Amniotic epithelial cell (primary cell): Measurements from ENCODE around the gene CEACAM18.
"Not testable (repeated sequence)": the region's sequence is repeated elsewhere in the genome, so short reads cannot be mapped to it uniquely, and the experiment has no call there.

Experiments used
- DNase-seq: peaks from one replicate; pipeline ENCODE4 v3.0.0-alpha.2; 2010; ENCODE audit warnings: low read depth

CEACAM18 gene

DNA sequence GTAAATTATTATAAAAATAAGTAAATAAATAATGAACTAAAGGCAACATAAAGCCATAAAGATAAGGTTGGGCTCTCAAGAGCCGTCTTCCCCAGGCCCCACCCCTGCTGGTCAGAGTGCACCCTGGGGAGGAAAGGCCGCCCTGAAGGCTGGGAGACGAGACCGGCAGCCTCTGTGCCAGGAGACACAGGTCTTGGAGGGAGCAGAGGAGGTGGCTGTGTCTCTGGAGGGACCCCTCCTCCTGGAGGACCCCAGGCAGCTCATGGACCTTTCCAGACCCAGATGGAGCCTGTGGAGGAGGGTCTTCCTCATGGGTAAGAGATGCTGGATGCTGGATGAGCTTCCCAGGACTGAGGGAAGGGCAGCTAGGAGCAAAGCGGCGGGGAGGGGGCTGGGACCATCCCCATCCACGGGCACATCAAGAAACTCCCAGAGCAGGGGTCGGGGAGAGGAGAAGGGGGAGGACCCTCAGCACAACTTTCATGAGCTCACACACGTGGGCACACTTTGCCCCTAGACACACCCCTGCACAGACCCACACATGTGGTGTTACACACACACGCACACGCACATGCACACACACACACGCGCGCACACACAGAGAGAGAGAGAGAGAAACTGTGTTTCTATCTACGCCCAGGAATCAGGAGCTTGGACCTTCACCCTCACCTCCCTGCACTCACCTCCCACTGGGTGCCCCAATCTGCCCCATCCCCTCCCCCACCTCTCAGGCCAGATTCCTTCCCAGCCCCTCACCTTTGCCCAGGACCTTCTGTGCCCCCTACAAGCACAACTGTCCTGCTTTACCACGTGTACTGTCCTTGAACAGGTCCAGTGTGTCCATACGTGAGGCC is at the start of gene CEACAM18:
CEACAM18 (plus strand) TSS at position 159 of the 854 bp plus-strand sequence.
- no peak for DNase-seq

DNA sequence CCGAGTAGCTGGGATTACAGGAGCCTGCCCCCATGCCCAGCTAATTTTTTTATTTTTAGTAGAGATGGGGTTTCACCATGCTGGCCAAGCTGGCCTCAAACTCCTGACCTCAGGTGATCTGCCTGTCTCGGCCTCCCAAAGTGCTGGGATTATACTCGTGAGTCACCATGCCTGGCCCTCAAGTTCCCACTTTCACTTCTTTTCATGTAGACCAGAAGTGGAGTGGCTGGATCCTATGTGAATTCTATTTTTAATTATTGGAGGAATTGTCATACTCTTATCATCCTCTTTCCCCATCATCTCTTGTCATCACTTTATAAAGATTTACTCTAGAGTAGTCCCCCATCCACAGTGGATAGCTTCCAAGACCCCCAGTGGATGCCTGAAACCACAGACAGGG is 48.1 kb upstream of the CEACAM18 start:
- no peak for DNase-seq

DNA sequence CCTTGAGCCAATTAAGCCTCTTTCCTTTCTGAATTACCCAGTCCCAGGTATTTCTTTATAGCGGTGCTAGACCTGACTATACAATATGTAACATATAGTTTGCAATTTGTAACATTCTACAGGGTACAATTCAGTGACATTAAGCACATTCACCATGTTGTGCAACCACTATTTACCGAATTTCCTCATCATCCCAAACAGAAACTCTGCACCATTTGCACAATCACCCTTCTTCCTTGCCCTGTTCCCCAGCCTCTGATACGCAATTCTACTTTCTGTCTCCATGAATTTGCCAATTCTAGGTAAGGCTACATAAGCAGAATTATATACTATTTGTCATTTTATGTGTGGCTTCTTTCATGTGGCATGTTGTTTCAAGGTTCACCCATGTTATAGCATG is 47.2 kb upstream of the CEACAM18 start:
- no peak for DNase-seq

- no peak for DNase-seq
Observed at GRCh38 chr19:51433043-51433442, 45.3 kb upstream of the CEACAM18 start.

DNA sequence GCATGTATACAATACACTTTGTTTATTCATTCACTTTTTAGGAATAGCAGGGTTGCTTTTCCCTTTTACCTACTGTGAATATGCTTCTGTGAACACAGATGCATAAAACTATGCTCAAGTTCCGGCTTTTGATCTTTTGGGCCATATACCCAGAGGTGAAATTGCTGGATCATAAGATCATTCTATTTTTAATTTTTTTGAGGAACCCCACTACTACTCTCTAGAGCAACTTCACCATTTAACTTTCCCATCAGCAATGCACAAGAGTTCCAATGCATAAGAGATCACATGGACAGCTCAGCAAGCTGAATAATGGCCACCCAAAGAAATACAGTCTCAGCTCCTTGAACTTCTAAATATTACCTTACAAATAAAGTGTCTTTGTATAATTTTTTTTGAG is 43.9 kb upstream of the CEACAM18 start:
- no peak for DNase-seq

GRCh38 chr19:51439021-51439465 is 39.3 kb upstream of the CEACAM18 start:
- DNase-seq: no peak

DNA sequence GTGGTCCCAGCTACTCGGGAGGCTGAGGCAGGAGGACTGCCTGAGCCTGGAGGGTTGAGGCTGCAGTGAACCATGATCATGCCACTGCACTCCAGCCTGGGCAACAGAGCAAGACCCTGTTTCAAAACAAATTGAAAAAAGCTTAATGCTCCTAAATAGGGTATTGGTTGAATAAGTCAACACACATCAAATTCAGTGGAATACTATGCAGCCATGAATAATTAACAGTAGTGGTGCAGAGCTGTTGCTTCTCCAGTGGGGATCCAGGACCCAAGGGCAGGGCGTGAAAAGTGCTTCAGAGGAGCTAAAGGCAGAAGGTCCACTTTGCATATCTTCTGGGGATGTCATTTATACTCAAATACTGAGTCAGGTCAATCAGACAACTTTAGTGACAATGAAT is 38.3 kb upstream of the CEACAM18 start:
- no peak for DNase-seq

DNA sequence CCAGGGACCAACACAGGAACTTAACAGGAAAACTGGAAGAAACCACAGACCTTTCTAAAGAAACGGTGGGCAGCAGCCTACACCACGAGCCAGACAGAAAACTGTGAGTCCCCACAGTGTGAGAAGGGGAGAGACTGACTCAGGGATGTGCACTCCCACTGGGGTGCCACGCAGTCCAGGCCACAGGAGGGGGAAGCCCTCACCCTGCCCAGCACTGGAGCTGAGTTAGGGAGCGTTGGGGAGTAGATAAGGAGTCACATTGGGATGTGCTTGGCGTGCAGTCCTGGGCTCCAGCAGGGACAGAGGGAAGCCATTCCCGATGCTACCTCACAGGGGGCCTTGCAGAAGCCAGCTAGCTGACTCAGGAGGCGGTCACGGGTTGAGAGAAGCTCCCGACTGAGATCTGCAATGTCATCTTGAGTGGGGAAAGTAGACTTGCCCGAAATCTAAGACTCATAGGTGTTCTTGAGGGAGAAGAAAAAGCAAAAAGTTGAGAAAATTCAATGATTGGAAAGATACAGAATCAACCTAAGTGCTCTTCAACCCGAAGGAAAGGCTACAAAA is 37.4 kb upstream of the CEACAM18 start:
- DNase-seq: no peak

DNA sequence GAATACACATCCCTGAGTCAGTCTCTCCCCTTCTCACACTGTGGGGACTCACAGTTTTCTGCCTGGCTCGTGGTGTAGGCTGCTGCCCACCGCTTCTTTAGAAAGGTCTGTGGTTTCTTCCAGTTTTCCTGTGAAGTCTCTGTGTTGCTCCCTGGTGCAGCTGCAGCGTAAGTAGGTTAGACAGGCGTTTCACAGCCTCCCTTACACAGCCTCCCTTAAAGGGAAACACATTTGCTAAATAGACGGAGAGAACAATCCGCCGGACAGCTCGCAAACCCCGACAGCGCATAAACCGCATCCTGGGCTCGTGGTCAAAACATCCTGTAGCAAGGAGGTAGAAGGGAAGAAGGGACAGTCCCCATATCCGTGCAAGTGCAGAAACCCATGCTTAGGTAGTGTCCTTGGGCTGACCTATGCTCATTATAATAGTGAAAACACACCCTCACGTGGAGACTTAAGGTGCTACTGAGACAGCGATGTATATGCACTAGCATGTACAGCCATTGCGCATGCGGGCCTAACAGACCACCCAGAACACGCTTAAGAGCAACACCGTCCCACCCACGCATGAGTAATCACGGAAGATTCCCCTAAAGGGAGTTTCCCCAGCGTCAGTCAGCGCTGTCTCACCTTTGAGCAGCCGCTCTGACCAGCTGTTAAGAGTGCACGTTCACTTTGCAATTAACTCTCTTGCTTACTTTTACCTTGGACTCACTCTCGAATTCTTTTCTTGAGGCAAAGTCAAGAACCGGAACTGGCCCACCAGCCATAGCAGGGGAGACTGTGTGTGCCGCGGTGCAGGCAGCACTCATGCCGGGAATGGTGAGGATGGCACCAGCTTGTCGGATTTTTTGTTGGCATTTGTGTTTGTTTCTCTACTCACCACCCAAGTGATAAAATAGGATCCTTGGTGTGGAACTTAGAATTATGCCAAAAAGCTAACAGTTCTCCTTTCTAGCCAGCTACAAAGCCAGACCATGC is 36.6 kb upstream of the CEACAM18 start:
- DNase-seq: no peak

GRCh38 chr19:51447510-51447909 is 30.8 kb upstream of the CEACAM18 start:
- not testable (repeated sequence) for DNase-seq

- no peak for DNase-seq
Observed at GRCh38 chr19:51448011-51448410, 30.3 kb upstream of the CEACAM18 start.

DNA sequence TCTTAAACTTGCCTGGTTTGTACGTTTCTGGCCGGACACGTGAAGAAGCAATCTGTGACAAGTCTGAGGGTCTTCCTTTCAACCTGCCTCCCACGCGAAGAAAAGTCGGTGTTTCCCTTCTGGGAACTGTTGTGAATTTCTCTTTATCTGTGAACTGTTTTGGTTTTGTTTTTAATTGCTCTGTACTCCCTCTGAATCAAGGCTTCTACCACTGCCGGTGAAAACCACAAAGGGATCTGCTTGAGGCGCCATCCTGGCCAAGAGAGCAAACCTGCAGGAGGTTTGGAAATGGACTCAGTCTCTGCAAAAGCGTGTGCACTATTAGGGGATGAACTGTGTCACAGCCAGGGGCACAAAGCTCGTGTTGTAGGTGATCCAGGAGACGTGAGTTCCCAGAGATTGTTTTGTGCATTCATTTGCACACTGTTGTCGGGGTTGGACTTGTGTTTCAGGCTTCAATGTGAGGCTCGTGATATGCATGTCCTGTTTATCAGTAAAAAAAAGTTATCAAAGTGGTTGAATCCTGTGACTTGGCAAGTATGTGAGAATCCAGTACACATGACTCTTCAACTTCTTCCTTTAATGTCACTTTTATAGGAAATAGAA is 29.8 kb upstream of the CEACAM18 start:
- DNase-seq: no peak

GRCh38 chr19:51450730-51451307 is 27.5 kb upstream of the CEACAM18 start:
- DNase-seq: no peak

- DNase-seq: no peak
Observed at GRCh38 chr19:51456541-51457290, 21.6 kb upstream of the CEACAM18 start.

- no peak for DNase-seq
Observed at GRCh38 chr19:51457351-51458013, 20.9 kb upstream of the CEACAM18 start.

DNA sequence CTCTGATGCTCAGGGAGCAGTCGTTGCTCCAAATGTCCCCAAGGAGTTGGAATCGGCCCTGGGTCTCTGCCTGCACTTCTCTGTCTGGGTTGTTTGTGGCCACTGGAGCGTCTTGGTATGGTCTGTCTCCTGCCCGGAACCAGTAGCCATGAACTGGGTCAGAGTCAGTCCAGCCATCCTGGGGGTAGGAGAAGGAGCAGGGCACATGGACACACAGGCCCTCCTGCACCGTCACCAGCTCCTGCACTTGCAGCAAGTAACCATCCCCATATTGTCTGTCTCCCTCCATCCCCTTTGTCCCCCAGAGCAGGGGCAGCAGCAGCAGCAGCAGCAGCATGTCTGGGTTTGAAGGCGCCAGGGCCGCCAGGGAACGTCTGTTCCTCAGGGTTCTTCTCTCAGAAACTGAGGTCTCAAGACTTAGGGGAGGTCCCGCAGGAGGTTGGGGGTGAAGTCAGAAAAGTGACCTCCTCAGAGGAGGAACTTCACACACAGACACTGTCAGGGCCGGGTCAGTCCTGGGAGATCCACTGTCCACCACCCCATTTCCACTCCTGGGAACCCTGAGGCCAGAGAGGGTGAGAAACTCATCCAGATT is 20.2 kb upstream of the CEACAM18 start, which contains the start of gene SIGLEC8:
SIGLEC8 (minus strand) TSS at position 404 of the 595 bp plus-strand sequence; CDS start at position 337, 67 bp downstream.
- DNase-seq: no peak

GRCh38 chr19:51458899-51459505 is 19.3 kb upstream of the CEACAM18 start:
- DNase-seq: no peak

- no peak for DNase-seq
Observed at GRCh38 chr19:51460164-51460992, 18.0 kb upstream of the CEACAM18 start.
